ENCODE measurements around the gene ZNF592. TPM values are rescaled to one million over a fixed set of nuclear protein-coding genes. Genes with fewer than 3 reads are reported as not detected.

The ZNF592 gene
- total and polyA plus RNA-seq, 2 experiments from 2014 or later, result 14.4 to 17.6 TPM

- peak overlapping the region; percentile 63 for H3K27ac ChIP-seq
- H4K20me1 ChIP-seq (ENCODE audit: insufficient read depth, poor library complexity, severe bottlenecking), result no peaks in the 10 kb centered on the region
- H3K36me3 ChIP-seq (replicated peaks; ENCODE audit: insufficient read depth, low read depth), result no peaks in the 10 kb centered on the region
- TF ChIP-seq CTCF (IDR thresholded peaks at IDR 0.05; ENCODE audit: poor library complexity), result no peak
- no peaks in the 10 kb centered on the region for H3K27me3 ChIP-seq
- no peak overlapping the region for H3K4me3 ChIP-seq
- H3K9me3 ChIP-seq (ENCODE audit: low read depth), result no peaks in the 10 kb centered on the region
- peaks cover 17% of the 10 kb centered on the region for H3K79me2 ChIP-seq
- H2AFZ ChIP-seq, result no peak overlapping the region
- H3K4me2 ChIP-seq, result no peak overlapping the region
- 83% methylated on average over 4 of the region's 4 CpGs for WGBS (ENCODE audit: low lambda C conversion rate, missing lambda C conversion rate)
- no peak for DNase-seq (ENCODE audit: low spot score)
- peaks cover 9% of the 10 kb centered on the region for H3K4me1 ChIP-seq (ENCODE audit: insufficient read depth)
- no peaks in the 10 kb centered on the region for H3K9me2 ChIP-seq (replicated peaks; ENCODE audit: insufficient read depth)
These were observed 7.7 kb upstream of the ZNF592 start for GRCh38 chr15:84740691-84741090.

- H3K27ac ChIP-seq, result peak overlapping the region; percentile 63
- no peaks in the 10 kb centered on the region for H3K27me3 ChIP-seq
- no peak overlapping the region for H3K4me3 ChIP-seq
- TF ChIP-seq EZH2phosphoT487 (IDR thresholded peaks at IDR 0.05; ENCODE audit: low read depth, severe bottlenecking, unreplicated experiment) (no peak), EZH2 (IDR thresholded peaks at IDR 0.05; ENCODE audit: borderline replicate concordance) (no peak), CTCF (IDR thresholded peaks at IDR 0.05; ENCODE audit: poor library complexity) (no peak)
- peaks cover 21% of the 10 kb centered on the region for H3K79me2 ChIP-seq
- no peak overlapping the region for H2AFZ ChIP-seq
- H4K20me1 ChIP-seq (ENCODE audit: insufficient read depth, poor library complexity, severe bottlenecking), result no peaks in the 10 kb centered on the region
- peaks cover 9% of the 10 kb centered on the region for H3K4me1 ChIP-seq (ENCODE audit: insufficient read depth)
- H3K9me2 ChIP-seq (replicated peaks; ENCODE audit: insufficient read depth), result no peaks in the 10 kb centered on the region
- peak; percentile 56 for DNase-seq (ENCODE audit: low spot score)
- no peak overlapping the region for H3K4me2 ChIP-seq
- no peaks in the 10 kb centered on the region for H3K9me3 ChIP-seq (ENCODE audit: low read depth)
- H3K36me3 ChIP-seq (replicated peaks; ENCODE audit: insufficient read depth, low read depth), result no peaks in the 10 kb centered on the region
- WGBS (ENCODE audit: low lambda C conversion rate, missing lambda C conversion rate), result 77% methylated on average over 2 of the region's 2 CpGs
These were observed 7.3 kb upstream of the ZNF592 start for GRCh38 chr15:84741121-84741520.

DNA sequence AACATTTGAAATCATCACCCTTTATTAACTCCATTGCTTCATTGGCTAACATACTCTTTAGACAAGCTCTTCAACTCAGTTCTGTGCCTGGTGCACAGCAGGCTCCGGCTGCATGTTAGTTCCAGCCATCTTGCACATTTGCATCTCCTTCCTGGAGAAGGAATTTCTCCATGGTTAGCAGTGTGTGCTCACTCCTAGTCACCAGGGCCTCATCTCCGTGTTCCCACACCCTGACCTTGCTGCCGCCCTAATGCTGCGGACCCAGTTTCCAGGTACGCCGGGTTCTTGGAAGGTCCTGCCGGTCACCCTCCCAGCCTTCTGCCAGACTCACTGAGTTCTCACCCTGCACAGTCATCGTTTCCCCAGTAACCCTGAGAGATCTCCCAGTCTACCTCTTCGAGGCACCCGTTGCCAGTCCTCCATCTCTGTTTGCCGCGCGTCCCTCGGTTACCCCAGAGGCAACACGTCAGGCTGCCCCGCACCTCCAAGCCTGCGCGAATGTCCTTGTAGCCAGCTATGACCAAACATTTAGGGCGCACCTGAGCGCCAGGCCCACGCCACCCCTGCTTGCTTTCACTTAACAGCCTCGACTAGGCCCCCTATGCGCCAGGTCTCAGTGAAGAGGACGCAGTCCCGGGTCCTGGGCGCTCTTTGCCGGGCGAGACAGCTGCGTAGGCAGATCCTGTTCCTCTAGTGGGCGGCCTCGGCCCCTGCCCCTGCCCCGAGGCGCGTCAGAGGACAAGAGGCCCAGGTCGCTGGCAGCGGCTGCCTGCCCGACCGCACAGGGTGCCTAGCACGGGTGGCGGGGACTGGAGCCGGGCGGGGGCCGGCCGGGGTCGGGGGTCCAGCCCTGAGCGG, 747 bp upstream of the ZNF592 start:
- Histone ChIP-seq H3K27me3 (no peaks in the 10 kb centered on the region), H3K9me3 (ENCODE audit: low read depth) (no peaks in the 10 kb centered on the region), H2AFZ (peak overlapping the region; percentile 64), H3K4me1 (ENCODE audit: insufficient read depth) (peaks cover 35% of the 10 kb centered on the region), H3K9me2 (replicated peaks; ENCODE audit: insufficient read depth) (no peaks in the 10 kb centered on the region), H3K79me2 (peaks cover 72% of the 10 kb centered on the region), H3K36me3 (replicated peaks; ENCODE audit: insufficient read depth, low read depth) (no peaks in the 10 kb centered on the region), H3K4me3 (peak overlapping the region; percentile 46), H3K27ac (peak overlapping the region; percentile 99), H4K20me1 (ENCODE audit: insufficient read depth, poor library complexity, severe bottlenecking) (peaks cover 38% of the 10 kb centered on the region), H3K4me2 (peak overlapping the region; percentile 86)
- no peak for TF ChIP-seq EZH2 (IDR thresholded peaks at IDR 0.05; ENCODE audit: borderline replicate concordance)
- no peak for TF ChIP-seq CTCF (IDR thresholded peaks at IDR 0.05; ENCODE audit: poor library complexity)
- TF ChIP-seq EZH2phosphoT487 (IDR thresholded peaks at IDR 0.05; ENCODE audit: low read depth, severe bottlenecking, unreplicated experiment), result no peak
- peak; percentile 87 for DNase-seq (ENCODE audit: low spot score)
- 3% methylated on average over 38 of the region's 46 CpGs for WGBS (ENCODE audit: low lambda C conversion rate, missing lambda C conversion rate)

Data from hepatocyte (in vitro differentiated cells).